HepG2 (cell line): Measurements from ENCODE around the gene TXNL4A. TPM values are rescaled to one million over a fixed set of nuclear protein-coding genes. Genes with fewer than 3 reads are reported as not detected.

Experiments
- ATAC-seq: fragments of 200-7000 bp; cut with Tn5 transposase; 3 replicates; pipeline ENCODE4 v1.9.1; 2020; ENCODE audit warnings: mild to moderate bottlenecking, moderate library complexity
- BruUV-seq: library from RNA; stranded (reverse); fragments of 400-500 nt; replicated peaks from 2 replicates; lab custom pipeline; 2021; lab: Mats Ljungman, UMichigan
- CTCF ChIA-PET: fragments of 300-600 bp; formaldehyde crosslinking; extraction: SDS; loops from one replicate; lab custom pipeline; 2021; ENCODE audit warnings: low total read pairs, inconsistent platforms, low intra/inter-chr PET ratio; lab: Yijun Ruan, JAX
- POLR2A ChIA-PET: fragments of 350-600 bp; sonication (Branson Sonifier 250); formaldehyde crosslinking; loops from one replicate; lab custom pipeline; 2020; ENCODE audit warnings: antibody characterized with exemption, inconsistent platforms; lab: Yijun Ruan, JAX
- DNase-seq: peaks from one replicate; pipeline ENCODE4 v3.0.0-alpha.2; 2015; ENCODE audit warnings: low spot score
- FAIRE-seq: peaks from 3 replicates; lab custom pipeline; 2011; peaks lifted over from hg19 to GRCh38; lab: Jason Lieb, UNC
- H2AFZ ChIP-seq: one replicate; pipeline ENCODE4 v1.6.1; 2011; ENCODE audit warnings: low read length, inconsistent platforms
- H3K27ac ChIP-seq: fragments of 300-600 bp; 3 replicates; pipeline ENCODE4 v1.8.0; 2011; ENCODE audit warnings: mixed run types, mild to moderate bottlenecking, mixed read lengths, low read length, inconsistent platforms; ENCODE audit not compliant: insufficient read depth; ENCODE audit errors: extremely low read length
- H3K27me3 ChIP-seq, 2 experiments: fragments of 200-600 bp in 1 of 2; 2 replicates in 1 of 2; 3 replicates in 1 of 2; pipeline versions ENCODE4 v1.6.0 to v1.8.0; 2011; ENCODE audit warnings: low read length in 2 of 2, mild to moderate bottlenecking in 2 of 2, moderate library complexity in 2 of 2, inconsistent platforms in 1 of 2; ENCODE audit not compliant: insufficient read depth in 2 of 2, control insufficient read depth in 1 of 2
- H3K36me3 ChIP-seq, 2 experiments: fragments of 200-600 bp in 1 of 2; replicated peaks in 1 of 2; 2 replicates in 1 of 2; 3 replicates in 1 of 2; pipeline versions ENCODE4 v1.5.1 to v1.8.0; 2011; ENCODE audit warnings: low read length in 2 of 2, inconsistent platforms in 1 of 2; ENCODE audit not compliant: insufficient read depth in 2 of 2, control insufficient read depth in 1 of 2
- H3K4me1 ChIP-seq: 2 replicates; pipeline ENCODE4 v1.5.1; 2012; ENCODE audit warnings: low read length, inconsistent platforms; ENCODE audit not compliant: insufficient read depth
- H3K4me2 ChIP-seq: 2 replicates; pipeline ENCODE4 v1.6.0; 2011; ENCODE audit warnings: low read depth, low read length, inconsistent platforms
- H3K4me3 ChIP-seq, 3 experiments: fragments of 200-600 bp in 1 of 3; sonication (generic), shearing (Covaris generic) in 1 of 3; replicated peaks in 1 of 3; 2 replicates each; pipeline ENCODE4 v1.5.1; 2011 to 2016; ENCODE audit warnings: low read length in 3 of 3, inconsistent platforms in 2 of 3, low read depth in 2 of 3, mild to moderate bottlenecking in 2 of 3, control low read depth in 1 of 3, mixed read lengths in 1 of 3; ENCODE audit not compliant: insufficient read depth in 1 of 3
- H3K79me2 ChIP-seq: one replicate; pipeline ENCODE4 v1.6.1; 2011; ENCODE audit warnings: low read length, inconsistent platforms; ENCODE audit not compliant: insufficient read depth
- H3K9ac ChIP-seq: 2 replicates; pipeline ENCODE4 v1.6.0; 2011; ENCODE audit warnings: mild to moderate bottlenecking, low read depth, low read length, inconsistent platforms; ENCODE audit not compliant: insufficient read depth
- H3K9me3 ChIP-seq: 2 replicates; pipeline ENCODE4 v1.5.1; 2012; ENCODE audit warnings: mild to moderate bottlenecking, low read length
- H4K20me1 ChIP-seq: 2 replicates; pipeline ENCODE4 v1.6.0; 2011; ENCODE audit warnings: inconsistent platforms, mild to moderate bottlenecking, low read length, moderate library complexity; ENCODE audit not compliant: insufficient read depth
- ATF2 ChIP-seq: sonication (generic); formaldehyde crosslinking; IDR thresholded peaks from 2 replicates; pipeline ENCODE4 v1.4.0; 2020; ENCODE audit warnings: missing genetic modification reagents
- CCAR2 ChIP-seq: fragments of 200-400 bp; formaldehyde crosslinking; optimal IDR thresholded peaks from 2 replicates; pipeline ENCODE3; 2018; ENCODE audit warnings: low read depth, mild to moderate bottlenecking, low read length, moderate library complexity
- CEBPZ ChIP-seq: IDR thresholded peaks from 2 replicates; pipeline ENCODE4 v1.6.1; 2012; ENCODE audit warnings: low read length, improper control_type of control experiment
- KDM1A ChIP-seq: IDR thresholded peaks from 2 replicates; pipeline ENCODE4 v1.6.1; 2016; ENCODE audit warnings: missing compliant biosample characterization
- REL ChIP-seq: sonication (generic); formaldehyde crosslinking; conservative IDR thresholded peaks from 2 replicates; pipeline ENCODE4 v1.8.0; 2022; ENCODE audit warnings: mild to moderate bottlenecking, missing genetic modification reagents, moderate library complexity
- TFDP2 ChIP-seq: sonication (generic); formaldehyde crosslinking; IDR thresholded peaks from 2 replicates; pipeline ENCODE4 v1.4.0; 2020; ENCODE audit warnings: missing genetic modification reagents
- THAP7 ChIP-seq: sonication (generic); formaldehyde crosslinking; IDR thresholded peaks from 2 replicates; pipeline ENCODE4 v1.8.1; 2023; ENCODE audit warnings: mild to moderate bottlenecking, missing genetic modification reagents
- ZC3H4 ChIP-seq: sonication (generic); formaldehyde crosslinking; IDR thresholded peaks from 2 replicates; pipeline ENCODE4 v1.4.0; 2020; ENCODE audit warnings: missing genetic modification reagents, borderline replicate concordance
- ZNF317 ChIP-seq: sonication (generic); formaldehyde crosslinking; IDR thresholded peaks from 2 replicates; pipeline ENCODE4 v1.5.0; 2020; ENCODE audit warnings: mild to moderate bottlenecking, missing genetic modification reagents
- ZNF331 ChIP-seq: sonication (generic); formaldehyde crosslinking; IDR thresholded peaks from 2 replicates; pipeline ENCODE4 v1.4.0; 2020; ENCODE audit warnings: missing genetic modification reagents
- WGBS: methylation state at CpG from one replicate; pipeline ENCODE4 v1.1.6; 2017; ENCODE audit warnings: low lambda C conversion rate; 5-methylcytosine and 5-hydroxymethylcytosine counted together
- in situ Hi-C: cut with HindIII; loops from 2 replicates; pipeline ENCODE4 v1.10.0; 2017; ENCODE audit warnings: low pct_unique_long_range_greater_than_20kb; ENCODE audit not compliant: extremely low pct_ligation_motif_present
- intact Hi-C: fragments of 100-400 bp; cut with micrococcal nuclease; formaldehyde crosslinking; loops from one replicate; pipeline ENCODE4 v1.10.0; 2022; ENCODE audit not compliant: unreplicated experiment
- polyA plus RNA-seq, 8 experiments: library from polyadenylated mRNA; depleted of rRNA in 3 of 8; stranded (reverse) in 7 of 8; unstranded in 1 of 8; fragments of >200 nt; fragmentation: Illumina TruSeq in 4 of 8; extraction: Trizol in 4 of 8; gene quantifications; 2 replicates each; pipeline versions ENCODE4 v1.2.1 to v1.2.3, GENCODE V29; 2011 to 2016; ENCODE audit warnings: low read depth in 4 of 8, missing spikeins in 1 of 8, mixed read lengths in 1 of 8; ENCODE audit not compliant: insufficient read depth in 1 of 8
- total RNA-seq, 5 experiments: library from RNA; depleted of rRNA; stranded (reverse); fragments of >200 nt; fragmentation: Illumina TruSeq; extraction: Trizol; gene quantifications; 2 replicates each; pipeline ENCODE4 v1.2.3, GENCODE V29; 2016; ENCODE audit warnings: low read depth in 1 of 5
- TF ChIP-seq, protein P1 (sequence below): sonication (generic); formaldehyde crosslinking; IDR thresholded peaks from 2 replicates; pipeline ENCODE4 v1.8.0; 2022; ENCODE audit warnings: mild to moderate bottlenecking, missing genetic modification reagents, borderline replicate concordance

The TXNL4A gene
- total and polyA plus RNA-seq, 2 of the 13 experiments (the other 11 are each of a cell fraction or from before 2014, with no cell fraction given) = 172 to 202 TPM

GRCh38 chr18:80022613-80023012, 34.2 kb upstream of the TXNL4A start (continued):
- TF ChIP-seq, protein P1, sequence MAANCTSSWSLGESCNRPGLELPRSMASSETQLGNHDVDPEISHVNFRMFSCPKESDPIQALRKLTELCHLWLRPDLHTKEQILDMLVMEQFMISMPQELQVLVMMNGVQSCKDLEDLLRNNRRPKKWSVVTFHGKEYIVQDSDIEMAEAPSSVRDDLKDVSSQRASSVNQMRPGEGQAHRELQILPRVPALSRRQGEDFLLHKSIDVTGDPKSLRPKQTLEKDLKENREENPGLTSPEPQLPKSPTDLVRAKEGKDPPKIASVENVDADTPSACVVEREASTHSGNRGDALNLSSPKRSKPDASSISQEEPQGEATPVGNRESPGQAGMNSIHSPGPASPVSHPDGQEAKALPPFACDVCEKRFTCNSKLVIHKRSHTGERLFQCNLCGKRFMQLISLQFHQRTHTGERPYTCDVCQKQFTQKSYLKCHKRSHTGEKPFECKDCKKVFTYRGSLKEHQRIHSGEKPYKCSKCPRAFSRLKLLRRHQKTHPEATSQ = peak; percentile 39; the same call in 1 of the 2 replicates
- 0 out of 2 replicates have a peak, but pooled peaks have one; percentile 42 for TF ChIP-seq KDM1A (CRISPR knock-in tag)
- TF ChIP-seq CEBPZ = peak; percentile 69; the same call in 1 of the 2 replicates
- TF ChIP-seq ZNF317 (CRISPR knock-in tag) = 0 out of 2 replicates have a peak, but pooled peaks have one; percentile 32
- TF ChIP-seq CCAR2 = peak; percentile 38
- TF ChIP-seq ZNF331 (CRISPR knock-in tag) = peak; percentile 61

- no peak for ATAC-seq
- Histone ChIP-seq H3K36me3 (no peaks in the 10 kb centered on the region), H3K9ac (no peak overlapping the region), H3K4me2 (no peak overlapping the region), H3K27ac (no peak overlapping the region), H3K9me3 (no peaks in the 10 kb centered on the region), H4K20me1 (no peaks in the 10 kb centered on the region), H3K4me1 (peaks cover 14% of the 10 kb centered on the region; the same call in 1 of the 2 replicates), H2AFZ (no peak overlapping the region), H3K27me3 (no peaks in the 10 kb centered on the region), H3K79me2 (no peaks in the 10 kb centered on the region), H3K4me3 (no peak overlapping the region)
- intact Hi-C loops (no loop called here), in situ Hi-C loops (no loop called here)
- TF ChIP-seq ZC3H4 (no peak), THAP7 (CRISPR knock-in tag) (no peak), TFDP2 (CRISPR knock-in tag) (no peak), REL (no peak), ATF2 (no peak)
- no TSS peak for BruUV-seq
- no peak for FAIRE-seq
- CTCF ChIA-PET = no interaction called here
- POLR2A ChIA-PET = no interaction called here
- no peak for DNase-seq
- 96% methylated on average over 20 of the region's 20 CpGs for WGBS
Observed at GRCh38 chr18:80012714-80013113, 24.4 kb upstream of the TXNL4A start.
